Mesendoderm (in vitro differentiated cells): ENCODE data around the gene RYR2.
"Not testable (repeated sequence)": the region's sequence is repeated elsewhere in the genome, so short reads cannot be mapped to it uniquely, and the experiment has no call there.

Source experiments
- DNase-seq: peaks from one replicate; pipeline ENCODE4 v3.0.0; 2013
- H2AK5ac ChIP-seq: 2 replicates; pipeline ENCODE4 v1.6.1; 2013; ENCODE audit warnings: low read length, inconsistent platforms
- H2BK120ac ChIP-seq: 2 replicates; pipeline ENCODE4 v1.6.1; 2013; ENCODE audit warnings: low read depth, mild to moderate bottlenecking, low read length, moderate library complexity, mixed read lengths
- H2BK15ac ChIP-seq: replicated peaks from 2 replicates; pipeline ENCODE4 v1.6.1; 2013; ENCODE audit warnings: low read depth, mild to moderate bottlenecking, moderate library complexity
- H2BK5ac ChIP-seq: 2 replicates; pipeline ENCODE4 v1.6.1; 2013; ENCODE audit warnings: low read length, inconsistent platforms
- H3K18ac ChIP-seq: 2 replicates; pipeline ENCODE4 v1.6.1; 2013; ENCODE audit warnings: mild to moderate bottlenecking, low read length, mixed read lengths
- H3K23ac ChIP-seq: one replicate; pipeline ENCODE4 v1.6.1; 2013; ENCODE audit warnings: low read length
- H3K27ac ChIP-seq: 2 replicates; pipeline ENCODE4 v1.5.1; 2013; ENCODE audit warnings: low read depth, mild to moderate bottlenecking, inconsistent platforms, low read length, moderate library complexity
- H3K27me3 ChIP-seq: 2 replicates; pipeline ENCODE4 v1.6.1; 2013; ENCODE audit warnings: low read length, control low read depth, mild to moderate bottlenecking, inconsistent platforms; ENCODE audit not compliant: insufficient read depth, poor library complexity
- H3K36me3 ChIP-seq: 2 replicates; pipeline ENCODE4 v1.6.1; 2013; ENCODE audit warnings: low read length, inconsistent platforms; ENCODE audit not compliant: control insufficient read depth, insufficient read depth
- H3K4ac ChIP-seq: one replicate; pipeline ENCODE4 v1.6.1; 2013; ENCODE audit warnings: low read depth, mild to moderate bottlenecking, low read length, moderate library complexity
- H3K4me1 ChIP-seq: 2 replicates; pipeline ENCODE4 v1.6.1; 2013; ENCODE audit warnings: low read depth, low read length, inconsistent platforms; ENCODE audit not compliant: control insufficient read depth
- H3K4me2 ChIP-seq: 2 replicates; pipeline ENCODE4 v1.6.1; 2013; ENCODE audit warnings: low read length
- H3K4me3 ChIP-seq: 2 replicates; pipeline ENCODE4 v1.5.1; 2013; ENCODE audit warnings: mild to moderate bottlenecking, low read length
- H3K56ac ChIP-seq: one replicate; pipeline ENCODE4 v1.6.1; 2013; ENCODE audit warnings: low read length
- H3K79me1 ChIP-seq: 2 replicates; pipeline ENCODE4 v1.6.1; 2013; ENCODE audit warnings: low read length, inconsistent platforms
- H3K79me2 ChIP-seq: 2 replicates; pipeline ENCODE4 v1.6.1; 2013; ENCODE audit warnings: mild to moderate bottlenecking, low read length; ENCODE audit not compliant: control insufficient read depth, insufficient read depth
- H3K9ac ChIP-seq: 2 replicates; pipeline ENCODE4 v1.6.1; 2013; ENCODE audit warnings: low read length, inconsistent platforms
- H4K5ac ChIP-seq: one replicate; pipeline ENCODE4 v1.6.1; 2013; ENCODE audit warnings: low read length
- H4K8ac ChIP-seq: one replicate; pipeline ENCODE4 v1.6.1; 2013; ENCODE audit warnings: low read depth, mild to moderate bottlenecking, control low read depth, low read length, moderate library complexity
- WGBS: extraction: QIAGEN DNeasy Blood & Tissue Kit; methylation state at CpG from one replicate; pipeline ENCODE4 v1.1.7; 2013; ENCODE audit warnings: low lambda C conversion rate, missing lambda C conversion rate; ENCODE audit not compliant: insufficient coverage; ENCODE audit errors: extremely low coverage; 5-methylcytosine and 5-hydroxymethylcytosine counted together

Gene RYR2

GRCh38 chr1:237270353-237270752 lies 228.4 kb downstream of the RYR2 start:
- Histone ChIP-seq H3K56ac (no peak overlapping the region), H3K27ac (no peak overlapping the region), H2BK15ac (no peak overlapping the region), H3K4me3 (no peak overlapping the region), H3K27me3 (no peaks in the 10 kb centered on the region), H3K4ac (no peak overlapping the region), H3K79me2 (no peaks in the 10 kb centered on the region), H3K4me1 (no peaks in the 10 kb centered on the region), H3K18ac (no peak overlapping the region), H3K23ac (no peak overlapping the region), H2BK5ac (no peak overlapping the region), H2AK5ac (no peak overlapping the region), H4K8ac (no peak overlapping the region), H3K36me3 (no peaks in the 10 kb centered on the region), H3K9ac (no peak overlapping the region), H3K4me2 (no peak overlapping the region), H2BK120ac (no peak overlapping the region), H3K79me1 (no peaks in the 10 kb centered on the region), H4K5ac (no peak overlapping the region)
- no peak for DNase-seq
- WGBS: no CpG with 5 or more reads among the region's 3 CpGs

DNA sequence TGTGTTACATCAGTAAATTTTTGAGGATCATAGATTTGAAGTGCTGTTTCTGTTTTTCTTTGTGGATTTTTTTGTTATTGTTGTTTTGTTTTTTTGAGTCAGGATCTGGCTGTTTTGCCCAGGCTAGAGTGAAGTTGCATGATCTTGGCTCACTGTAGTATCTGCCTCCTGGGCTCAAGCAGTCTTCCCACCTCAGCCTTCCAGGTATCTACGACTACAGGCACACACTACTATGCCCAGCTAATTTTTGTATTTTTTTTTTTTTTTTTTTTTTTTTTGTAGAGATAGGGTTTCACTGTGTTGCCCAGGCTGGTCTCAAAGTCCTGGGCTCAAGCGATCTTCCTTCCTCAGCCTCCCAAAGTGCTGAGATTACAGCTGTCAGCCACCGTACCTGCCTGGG lies 236.0 kb downstream of the RYR2 start:
- not testable (repeated sequence) for H2BK15ac ChIP-seq, H3K23ac ChIP-seq, H3K27ac ChIP-seq, H2BK120ac ChIP-seq, H3K79me2 ChIP-seq, H3K4ac ChIP-seq, H3K9ac ChIP-seq, H4K5ac ChIP-seq, DNase-seq, H3K4me2 ChIP-seq, H4K8ac ChIP-seq, H3K18ac ChIP-seq, H3K36me3 ChIP-seq, H3K79me1 ChIP-seq, H2AK5ac ChIP-seq, H3K56ac ChIP-seq, H2BK5ac ChIP-seq, H3K4me3 ChIP-seq, H3K27me3 ChIP-seq, H3K4me1 ChIP-seq
- WGBS: no CpG with 5 or more reads among the region's 3 CpGs

DNA sequence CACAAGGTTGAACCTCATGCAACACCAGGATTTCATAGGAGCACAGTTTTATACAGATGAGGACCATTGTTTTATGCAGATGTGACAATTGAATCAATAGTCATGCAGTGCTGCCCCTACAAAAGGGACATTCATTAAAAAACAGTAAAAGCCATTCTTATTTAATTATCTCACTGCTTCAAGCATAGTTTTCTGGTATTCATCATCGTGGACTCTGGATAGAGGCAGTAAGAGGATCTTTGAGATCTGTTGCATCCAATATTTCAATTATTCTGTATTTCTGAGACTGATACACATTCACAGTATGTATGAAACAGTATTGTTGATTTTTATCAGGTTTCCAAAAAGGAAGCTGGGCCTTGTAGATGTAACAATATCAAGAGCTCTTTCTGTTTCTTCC lies 237.6 kb downstream of the RYR2 start:
- Histone ChIP-seq H4K8ac (no peak overlapping the region), H2BK15ac (no peak overlapping the region), H3K79me1 (no peaks in the 10 kb centered on the region), H3K4ac (no peak overlapping the region), H2BK5ac (no peak overlapping the region), H3K27ac (no peak overlapping the region), H3K4me3 (no peak overlapping the region), H3K36me3 (no peaks in the 10 kb centered on the region), H3K18ac (no peak overlapping the region), H3K23ac (no peak overlapping the region), H3K9ac (no peak overlapping the region), H3K4me2 (no peak overlapping the region), H3K56ac (no peak overlapping the region), H3K27me3 (no peaks in the 10 kb centered on the region), H2AK5ac (no peak overlapping the region), H4K5ac (no peak overlapping the region), H3K79me2 (no peaks in the 10 kb centered on the region), H2BK120ac (no peak overlapping the region), H3K4me1 (no peaks in the 10 kb centered on the region)
- WGBS: no CpG with 5 or more reads among the region's 1 CpG
- no peak for DNase-seq

GRCh38 chr1:237281481-237281880 lies 239.5 kb downstream of the RYR2 start:
- Histone ChIP-seq H3K4ac (no peak overlapping the region), H3K27ac (no peak overlapping the region), H3K56ac (no peak overlapping the region), H4K5ac (no peak overlapping the region), H3K4me3 (no peak overlapping the region), H2BK15ac (no peak overlapping the region), H3K23ac (no peak overlapping the region), H3K36me3 (no peaks in the 10 kb centered on the region), H2BK120ac (no peak overlapping the region), H2AK5ac (no peak overlapping the region), H3K9ac (no peak overlapping the region), H3K4me1 (no peaks in the 10 kb centered on the region), H3K79me2 (no peaks in the 10 kb centered on the region), H2BK5ac (no peak overlapping the region), H3K27me3 (no peaks in the 10 kb centered on the region), H3K79me1 (no peaks in the 10 kb centered on the region), H3K18ac (no peak overlapping the region), H4K8ac (no peak overlapping the region), H3K4me2 (no peak overlapping the region)
- WGBS: no CpG with 5 or more reads among the region's 2 CpGs
- no peak for DNase-seq

- WGBS: 100% methylated on average over 1 of the region's 3 CpGs
These were observed 240.3 kb downstream of the RYR2 start for GRCh38 chr1:237282208-237282783.

GRCh38 chr1:237287876-237288521 lies 246.0 kb downstream of the RYR2 start:
- Histone ChIP-seq H3K27ac (no peak overlapping the region), H2BK5ac (no peak overlapping the region)
- peak; percentile 38 for DNase-seq

More at GRCh38 chr1:237282208-237282783, 240.3 kb downstream of the RYR2 start:
- no peak overlapping the region for H3K4me3 ChIP-seq
- no peaks in the 10 kb centered on the region for H3K79me2 ChIP-seq
- DNase-seq: no peak
- H4K8ac ChIP-seq: no peak overlapping the region
- H4K5ac ChIP-seq: no peak overlapping the region
- H3K23ac ChIP-seq: no peak overlapping the region
- H3K36me3 ChIP-seq: no peaks in the 10 kb centered on the region
- H2BK15ac ChIP-seq: no peak overlapping the region
- no peak overlapping the region for H3K56ac ChIP-seq
- H3K27ac ChIP-seq: no peak overlapping the region
- H3K4me2 ChIP-seq: no peak overlapping the region
- no peak overlapping the region for H2BK5ac ChIP-seq
- no peaks in the 10 kb centered on the region for H3K4me1 ChIP-seq
- H2AK5ac ChIP-seq: no peak overlapping the region
- no peak overlapping the region for H3K18ac ChIP-seq
- H3K4ac ChIP-seq: no peak overlapping the region
- H3K9ac ChIP-seq: no peak overlapping the region
- H2BK120ac ChIP-seq: no peak overlapping the region
- no peaks in the 10 kb centered on the region for H3K27me3 ChIP-seq
- no peaks in the 10 kb centered on the region for H3K79me1 ChIP-seq

More at GRCh38 chr1:237287876-237288521, 246.0 kb downstream of the RYR2 start:
- H3K4me3 ChIP-seq: no peak overlapping the region
- no peak overlapping the region for H3K18ac ChIP-seq
- H3K79me1 ChIP-seq: no peaks in the 10 kb centered on the region
- no peak overlapping the region for H4K5ac ChIP-seq
- no peaks in the 10 kb centered on the region for H3K4me1 ChIP-seq
- no peak overlapping the region for H3K4ac ChIP-seq
- no peaks in the 10 kb centered on the region for H3K27me3 ChIP-seq
- H4K8ac ChIP-seq: no peak overlapping the region
- H3K79me2 ChIP-seq: no peaks in the 10 kb centered on the region
- H3K56ac ChIP-seq: no peak overlapping the region
- H3K9ac ChIP-seq: no peak overlapping the region
- no peak overlapping the region for H3K4me2 ChIP-seq
- H3K23ac ChIP-seq: no peak overlapping the region
- whole genome bisulfite sequencing: no CpG with 5 or more reads among the region's 6 CpGs
- H2AK5ac ChIP-seq: no peak overlapping the region
- no peak overlapping the region for H2BK15ac ChIP-seq
- H3K36me3 ChIP-seq: no peaks in the 10 kb centered on the region
- H2BK120ac ChIP-seq: no peak overlapping the region
